CD14-positive monocyte (primary cell): Measurements from ENCODE around the gene RBM43. TPM values are rescaled to one million over a fixed set of nuclear protein-coding genes. Genes with fewer than 3 reads are reported as not detected.

Experiments
- DNase-seq, 3 donors: peaks; one replicate each; pipeline ENCODE4 v3.0.0-alpha.2; 2011 to 2022
- H2AFZ ChIP-seq: 2 replicates; pipeline ENCODE4 v1.6.0; 2012; ENCODE audit warnings: mild to moderate bottlenecking, low read depth, low read length, inconsistent platforms; ENCODE audit not compliant: insufficient read depth, poor library complexity, severe bottlenecking
- H3K27ac ChIP-seq, 2 donors: 1 replicate in 1 of 2; 2 replicates in 1 of 2; pipeline ENCODE4 v1.5.1; 2012 to 2013; ENCODE audit warnings: low read length in 2 of 2, control low read depth in 1 of 2, inconsistent platforms in 1 of 2, low read depth in 1 of 2, mild to moderate bottlenecking in 1 of 2
- H3K27me3 ChIP-seq, 2 donors: one replicate each; pipeline versions ENCODE4 v1.6.0 to v1.6.1; 2011 to 2013; ENCODE audit warnings: low read length in 2 of 2; ENCODE audit not compliant: control insufficient read depth in 2 of 2, insufficient read depth in 2 of 2
- H3K36me3 ChIP-seq, 2 donors: replicated peaks in 1 of 2; 1 replicate in 1 of 2; 2 replicates in 1 of 2; pipeline versions ENCODE4 v1.5.1 to v1.6.1; 2012 to 2013; ENCODE audit warnings: low read length in 2 of 2, control low read depth in 1 of 2, inconsistent platforms in 1 of 2, mild to moderate bottlenecking in 1 of 2; ENCODE audit not compliant: insufficient read depth in 2 of 2, control insufficient read depth in 1 of 2
- H3K4me1 ChIP-seq, 2 donors: 1 replicate in 1 of 2; 2 replicates in 1 of 2; pipeline versions ENCODE4 v1.5.1 to v1.6.1; 2012 to 2013; ENCODE audit warnings: low read length in 2 of 2, control low read depth in 1 of 2, inconsistent platforms in 1 of 2, mild to moderate bottlenecking in 1 of 2, moderate library complexity in 1 of 2; ENCODE audit not compliant: insufficient read depth in 2 of 2, control insufficient read depth in 1 of 2
- H3K4me2 ChIP-seq: replicated peaks from 2 replicates; pipeline ENCODE3; 2012; ENCODE audit warnings: low read length, moderate library complexity, mild to moderate bottlenecking; ENCODE audit not compliant: poor library complexity, severe bottlenecking; ENCODE audit errors: extremely low read depth
- H3K4me3 ChIP-seq, 3 experiments: fragments of 200-600 bp in 1 of 3; sonication (generic) in 1 of 3; replicated peaks in 1 of 3; 1 replicate in 2 of 3; 2 replicates in 1 of 3; pipeline ENCODE4 v1.5.1; 2011 to 2013; ENCODE audit warnings: low read length in 3 of 3, mild to moderate bottlenecking in 3 of 3, control low read depth in 2 of 3, low read depth in 2 of 3, inconsistent platforms in 1 of 3, moderate library complexity in 1 of 3
- H3K79me2 ChIP-seq: 2 replicates; pipeline ENCODE4 v1.6.0; 2012; ENCODE audit warnings: mild to moderate bottlenecking, control low read depth, inconsistent platforms, low read length, moderate library complexity; ENCODE audit not compliant: insufficient read depth
- H3K9ac ChIP-seq: 2 replicates; pipeline ENCODE4 v1.6.0; 2017; ENCODE audit warnings: low read length, mild to moderate bottlenecking; ENCODE audit not compliant: insufficient read depth, poor library complexity, severe bottlenecking
- H3K9me3 ChIP-seq, 2 donors: replicated peaks in 1 of 2; 1 replicate in 1 of 2; 2 replicates in 1 of 2; pipeline versions ENCODE4 v1.5.1 to v1.6.1; 2012 to 2013; ENCODE audit warnings: low read length in 2 of 2, control low read depth in 1 of 2; ENCODE audit not compliant: control insufficient read depth in 1 of 2, insufficient read depth in 1 of 2
- H4K20me1 ChIP-seq: 2 replicates; pipeline ENCODE4 v1.6.0; 2012; ENCODE audit warnings: mild to moderate bottlenecking, low read length, control low read depth, moderate library complexity; ENCODE audit not compliant: insufficient read depth
- H3K27ac Mint-ChIP-seq, 7 donors: one replicate each; pipeline ENCODE4 v1.8.0; 2020; ENCODE audit warnings: mild to moderate bottlenecking in 7 of 7, mixed read lengths in 7 of 7, moderate library complexity in 6 of 7, inconsistent platforms in 2 of 7
- H3K27me3 Mint-ChIP-seq, 3 donors: one replicate each; pipeline ENCODE4 v1.8.0; 2021 to 2022; ENCODE audit warnings: low read depth in 3 of 3, mild to moderate bottlenecking in 3 of 3, mixed read lengths in 3 of 3, moderate library complexity in 3 of 3, inconsistent platforms in 1 of 3
- H3K36me3 Mint-ChIP-seq, 2 donors: one replicate each; pipeline ENCODE4 v1.8.0; 2020; ENCODE audit warnings: mixed read lengths in 2 of 2, inconsistent platforms in 1 of 2, mild to moderate bottlenecking in 1 of 2
- H3K4me1 Mint-ChIP-seq: one replicate; pipeline ENCODE4 v1.8.0; 2020; ENCODE audit warnings: mild to moderate bottlenecking, mixed read lengths
- H3K4me3 Mint-ChIP-seq, 2 donors: one replicate each; pipeline ENCODE4 v1.8.0; 2020; ENCODE audit warnings: mild to moderate bottlenecking in 2 of 2, mixed read lengths in 2 of 2, moderate library complexity in 1 of 2
- H3K9me3 Mint-ChIP-seq, 7 donors: one replicate each; pipeline ENCODE4 v1.8.0; 2020 to 2022; ENCODE audit warnings: mixed read lengths in 7 of 7, mild to moderate bottlenecking in 6 of 7, moderate library complexity in 6 of 7, inconsistent platforms in 2 of 7
- CTCF ChIP-seq: fragments of 200-600 bp; IDR thresholded peaks from one replicate; pipeline ENCODE4 v1.8.0; 2022; ENCODE audit warnings: antibody characterized with exemption, mild to moderate bottlenecking
- WGBS: methylation state at CpG from one replicate; pipeline ENCODE4 v1.1.5; 2013; ENCODE audit warnings: missing lambda C conversion rate; ENCODE audit not compliant: insufficient coverage; 5-methylcytosine and 5-hydroxymethylcytosine counted together
- intact Hi-C, 2 donors: fragments of 100-400 bp; cut with micrococcal nuclease; formaldehyde crosslinking; loops; one replicate each; pipeline versions ENCODE4 v1.15.0 to v1.15.1; 2023
- polyA plus RNA-seq, 3 donors: library from polyadenylated mRNA; depleted of rRNA in 1 of 3; unstranded in 2 of 3; stranded (reverse) in 1 of 3; fragments of 300-500 nt in 2 of 3; fragments of >200 nt in 1 of 3; fragmentation: Illumina TruSeq in 2 of 3; gene quantifications; 1 replicate in 2 of 3; 2 replicates in 1 of 3; pipeline ENCODE4 v1.2.3, GENCODE V29; 2012 to 2021

RBM43 gene
- polyA plus RNA-seq, 3 donors: 0.24 to 2.6 (median 0.38) TPM

- Histone ChIP-seq H3K79me2 (no peaks in the 10 kb centered on the region), H3K27ac (no peak overlapping the region), H3K4me1 (peaks cover 12 to 15% of the 10 kb centered on the region in 2 donors), H3K9ac (no peak overlapping the region), H3K4me2 (no peak overlapping the region), H3K36me3 (no peaks in the 10 kb centered on the region), H3K9me3 (no peaks in the 10 kb centered on the region), H3K4me3 (no peak overlapping the region), H3K27me3 (no peaks in the 10 kb centered on the region), H2AFZ (no peak overlapping the region), H4K20me1 (no peaks in the 10 kb centered on the region)
- Mint-ChIP-seq H3K4me3 (no peak overlapping the region), H3K27me3 (peaks cover 0 to 2% (median 2%) of the 10 kb centered on the region in 3 donors), H3K27ac (peak overlapping the region in 1 of 7 donors; percentile 62), H3K36me3 (no peaks in the 10 kb centered on the region), H3K4me1 (peaks cover 28% of the 10 kb centered on the region), H3K9me3 (peaks cover 0 to 5% (median 2%) of the 10 kb centered on the region in 7 donors)
- no peak for DNase-seq
- no peak for TF ChIP-seq CTCF
- no CpG with 5 or more reads among the region's 2 CpGs for WGBS
- intact Hi-C loops: loop anchor here in 1 of 2 donors (5.0 kb wide), 1 partner anchor 44 kb away; no protein-coding TSS in a partner anchor
Observed at GRCh38 chr2:151302879-151303278, 41.2 kb upstream of the RBM43 start.

GRCh38 chr2:151302404-151302803 is 40.7 kb upstream of the RBM43 start:
- Histone ChIP-seq H3K79me2 (no peaks in the 10 kb centered on the region), H3K4me3 (no peak overlapping the region), H3K4me2 (no peak overlapping the region), H4K20me1 (no peaks in the 10 kb centered on the region), H3K9ac (no peak overlapping the region), H2AFZ (no peak overlapping the region), H3K36me3 (no peaks in the 10 kb centered on the region), H3K4me1 (peaks cover 17 to 19% of the 10 kb centered on the region in 2 donors), H3K27ac (no peak overlapping the region), H3K27me3 (no peaks in the 10 kb centered on the region), H3K9me3 (no peaks in the 10 kb centered on the region)
- Mint-ChIP-seq H3K27me3 (peaks cover 0 to 2% (median 2%) of the 10 kb centered on the region in 3 donors), H3K4me1 (peaks cover 33% of the 10 kb centered on the region), H3K27ac (no peak overlapping the region), H3K36me3 (no peaks in the 10 kb centered on the region), H3K4me3 (no peak overlapping the region), H3K9me3 (peaks cover 0 to 5% (median 2%) of the 10 kb centered on the region in 7 donors)
- no peak for DNase-seq
- TF ChIP-seq CTCF: no peak
- intact Hi-C loops: loop anchor here in 1 of 2 donors (5.0 kb wide), 1 partner anchor 45 kb away; no protein-coding TSS in a partner anchor
- no CpG with 5 or more reads among the region's 5 CpGs for WGBS
